ENCODE results near the gene EIF3L. TPM values are rescaled to one million over a fixed set of nuclear protein-coding genes. Genes with fewer than 3 reads are reported as not detected.

Gene EIF3L
- total and polyA plus RNA-seq, 10 of the 15 experiments (the other 5 are each of a cell fraction or from before 2014, with no cell fraction given), result 294 to 1,037 (median 618) TPM

DNA sequence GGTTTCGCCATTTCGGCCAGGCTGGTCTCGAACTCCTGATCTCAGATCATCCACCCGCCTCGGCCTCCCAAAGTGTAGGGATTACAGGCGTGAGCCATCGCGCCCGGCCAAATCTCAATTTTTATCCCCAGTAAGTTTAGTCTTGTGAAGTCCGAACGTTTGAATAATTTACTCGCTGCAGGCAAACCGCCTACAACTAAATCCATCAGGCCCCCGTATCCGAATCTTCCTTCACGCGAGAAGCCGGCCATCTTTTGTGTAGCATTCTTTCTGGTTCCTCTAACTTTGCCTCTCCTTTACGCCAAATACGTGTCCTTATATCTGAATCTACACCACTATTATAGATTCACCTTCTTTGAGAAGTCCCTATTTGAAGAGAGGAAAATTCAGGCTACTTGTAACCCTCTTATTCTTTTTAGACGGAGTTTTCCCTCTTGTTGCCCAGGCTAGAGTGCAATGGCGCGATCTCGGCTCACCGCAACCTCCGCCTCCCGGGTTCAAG lies 581 bp upstream of the EIF3L start (continued):
- TF ChIP-seq ETV6 (conservative IDR thresholded peaks at IDR 0.05 in 1 of 2, IDR thresholded peaks at IDR 0.05 in 1 of 2; ENCODE audit: borderline replicate concordance in 1 of 2, low read depth in 1 of 2), result no peak
- TF ChIP-seq IKZF1 (conservative IDR thresholded peaks at IDR 0.05), result no peak
- TF ChIP-seq WRNIP1 (IDR thresholded peaks at IDR 0.05; ENCODE audit: borderline replicate concordance, low read depth, low read length), result no peak
- TF ChIP-seq NFXL1 (IDR thresholded peaks at IDR 0.05; ENCODE audit: borderline replicate concordance), result no peak
- TF ChIP-seq NR2C2 (IDR thresholded peaks at IDR 0.05; ENCODE audit: borderline replicate concordance, control insufficient read depth, insufficient read length, low read depth), result no peak
- TF ChIP-seq, protein P1, sequence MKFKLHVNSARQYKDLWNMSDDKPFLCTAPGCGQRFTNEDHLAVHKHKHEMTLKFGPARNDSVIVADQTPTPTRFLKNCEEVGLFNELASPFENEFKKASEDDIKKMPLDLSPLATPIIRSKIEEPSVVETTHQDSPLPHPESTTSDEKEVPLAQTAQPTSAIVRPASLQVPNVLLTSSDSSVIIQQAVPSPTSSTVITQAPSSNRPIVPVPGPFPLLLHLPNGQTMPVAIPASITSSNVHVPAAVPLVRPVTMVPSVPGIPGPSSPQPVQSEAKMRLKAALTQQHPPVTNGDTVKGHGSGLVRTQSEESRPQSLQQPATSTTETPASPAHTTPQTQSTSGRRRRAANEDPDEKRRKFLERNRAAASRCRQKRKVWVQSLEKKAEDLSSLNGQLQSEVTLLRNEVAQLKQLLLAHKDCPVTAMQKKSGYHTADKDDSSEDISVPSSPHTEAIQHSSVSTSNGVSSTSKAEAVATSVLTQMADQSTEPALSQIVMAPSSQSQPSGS (IDR thresholded peaks at IDR 0.05; ENCODE audit: low read length), result no peak
- TF ChIP-seq NKRF (conservative IDR thresholded peaks at IDR 0.05), result no peak
- TF ChIP-seq FOXM1 (IDR thresholded peaks at IDR 0.05; ENCODE audit: low read depth, low read length), result no peak
- TF ChIP-seq HCFC1 (IDR thresholded peaks at IDR 0.05; ENCODE audit: low read length), result no peak
- no peak for TF ChIP-seq MEF2A (IDR thresholded peaks at IDR 0.05; ENCODE audit: insufficient read depth, low read depth, low read length)
- no peak for TF ChIP-seq ZNF274 (IDR thresholded peaks at IDR 0.05; ENCODE audit: insufficient read depth, insufficient read length)
- TF ChIP-seq NFYA (IDR thresholded peaks at IDR 0.05; ENCODE audit: borderline replicate concordance, low read depth, low read length), result no peak
- TF ChIP-seq BCL11A (IDR thresholded peaks at IDR 0.05; ENCODE audit: low read depth, low read length), result no peak
- TF ChIP-seq, protein P2, sequence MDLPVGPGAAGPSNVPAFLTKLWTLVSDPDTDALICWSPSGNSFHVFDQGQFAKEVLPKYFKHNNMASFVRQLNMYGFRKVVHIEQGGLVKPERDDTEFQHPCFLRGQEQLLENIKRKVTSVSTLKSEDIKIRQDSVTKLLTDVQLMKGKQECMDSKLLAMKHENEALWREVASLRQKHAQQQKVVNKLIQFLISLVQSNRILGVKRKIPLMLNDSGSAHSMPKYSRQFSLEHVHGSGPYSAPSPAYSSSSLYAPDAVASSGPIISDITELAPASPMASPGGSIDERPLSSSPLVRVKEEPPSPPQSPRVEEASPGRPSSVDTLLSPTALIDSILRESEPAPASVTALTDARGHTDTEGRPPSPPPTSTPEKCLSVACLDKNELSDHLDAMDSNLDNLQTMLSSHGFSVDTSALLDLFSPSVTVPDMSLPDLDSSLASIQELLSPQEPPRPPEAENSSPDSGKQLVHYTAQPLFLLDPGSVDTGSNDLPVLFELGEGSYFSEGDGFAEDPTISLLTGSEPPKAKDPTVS (IDR thresholded peaks at IDR 0.05; ENCODE audit: low read depth, low read length), result no peak
- no peak for TF ChIP-seq ZNF592 (IDR thresholded peaks at IDR 0.05)
- no peak for TF ChIP-seq CEBPB (IDR thresholded peaks at IDR 0.05; ENCODE audit: borderline replicate concordance in 1 of 2, low read depth in 2 of 2, low read length in 2 of 2)
- TF ChIP-seq, protein P3, sequence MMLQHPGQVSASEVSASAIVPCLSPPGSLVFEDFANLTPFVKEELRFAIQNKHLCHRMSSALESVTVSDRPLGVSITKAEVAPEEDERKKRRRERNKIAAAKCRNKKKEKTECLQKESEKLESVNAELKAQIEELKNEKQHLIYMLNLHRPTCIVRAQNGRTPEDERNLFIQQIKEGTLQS (IDR thresholded peaks at IDR 0.05; ENCODE audit: borderline replicate concordance, extremely low read depth, low read depth, low read length), result no peak
- no peak for TF ChIP-seq KDM1A (IDR thresholded peaks at IDR 0.05; ENCODE audit: borderline replicate concordance)
- TF ChIP-seq ZNF24 (IDR thresholded peaks at IDR 0.05), result no peak
- no peak for TF ChIP-seq POLR2AphosphoS5 (IDR thresholded peaks at IDR 0.05; ENCODE audit: low read length)
- no peak for TF ChIP-seq SIN3A (IDR thresholded peaks at IDR 0.05; ENCODE audit: low read depth, low read length)
